Left ventricle myocardium inferior (tissue), 1 donor: ENCODE results near the gene MYOF. TPM values are rescaled to one million over a fixed set of nuclear protein-coding genes. Genes with fewer than 3 reads are reported as not detected.
"Not testable (repeated sequence)": the region's sequence is repeated elsewhere in the genome, so short reads cannot be mapped to it uniquely, and the experiment has no call there.

ENCODE experiments used
- DNase-seq: peaks from one replicate; pipeline ENCODE4 v3.0.0-alpha.2; 2020
- H3K27ac ChIP-seq: fragments of 200-600 bp; replicated peaks from 2 replicates; pipeline ENCODE4 v1.8.0; 2021
- H3K27me3 ChIP-seq: fragments of 200-600 bp; 2 replicates; pipeline ENCODE4 v1.8.0; 2021; ENCODE audit warnings: low read depth
- H3K36me3 ChIP-seq: fragments of 200-600 bp; 2 replicates; pipeline ENCODE4 v1.8.0; 2021
- H3K4me1 ChIP-seq: fragments of 200-600 bp; 2 replicates; pipeline ENCODE4 v1.8.0; 2021
- H3K4me3 ChIP-seq: fragments of 200-600 bp; 2 replicates; pipeline ENCODE4 v1.8.0; 2021; ENCODE audit warnings: mild to moderate bottlenecking, moderate library complexity
- H3K9me3 ChIP-seq: fragments of 200-600 bp; replicated peaks from 2 replicates; pipeline ENCODE4 v1.8.0; 2021
- intact Hi-C: fragments of 100-400 bp; cut with micrococcal nuclease; formaldehyde crosslinking; loops from one replicate; pipeline ENCODE4 v1.11.0; 2022
- total RNA-seq: library from RNA; stranded (reverse); fragmentation: NEBNext Ultra II Directional; extraction: Animal tissue kit (Norgen Biotek cat#: 25700); gene quantifications from one replicate; pipeline ENCODE4 v1.2.1, GENCODE V29; 2021
- TF ChIP-seq, protein P1 (sequence below): fragments of 200-600 bp; IDR thresholded peaks from 2 replicates; pipeline ENCODE4 v1.8.0; 2021; ENCODE audit warnings: antibody characterized with exemption, mild to moderate bottlenecking, borderline replicate concordance
- donor health status: DM: no; HTN: yes; CAD: no; lungs with severe emphysema.

Gene MYOF
- total RNA-seq, 1 donor from 2014 or later, result 43.6 TPM

DNA sequence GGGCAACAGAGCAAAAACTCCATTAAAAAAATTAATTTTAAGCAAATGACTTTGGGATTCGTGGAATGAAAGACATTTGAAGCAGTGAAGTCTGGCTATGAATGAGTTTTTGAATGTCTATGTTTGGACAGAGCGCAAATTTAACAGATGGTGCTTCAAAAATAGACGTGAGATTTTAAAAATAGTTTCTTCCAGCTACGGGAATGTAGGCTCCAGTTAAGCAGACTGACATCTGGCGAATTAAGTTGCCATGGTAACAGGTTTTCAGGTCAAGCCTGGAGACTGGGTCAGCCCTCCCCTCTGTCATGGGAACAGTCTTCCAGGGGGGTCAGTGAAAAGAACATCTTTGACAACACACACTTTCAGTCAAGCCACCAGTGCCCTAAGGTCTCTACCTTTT lies 62.0 kb downstream of the MYOF start:
- H3K4me1 ChIP-seq, result peaks cover 59% of the 10 kb centered on the region
- intact Hi-C loops, result no loop called here

DNA sequence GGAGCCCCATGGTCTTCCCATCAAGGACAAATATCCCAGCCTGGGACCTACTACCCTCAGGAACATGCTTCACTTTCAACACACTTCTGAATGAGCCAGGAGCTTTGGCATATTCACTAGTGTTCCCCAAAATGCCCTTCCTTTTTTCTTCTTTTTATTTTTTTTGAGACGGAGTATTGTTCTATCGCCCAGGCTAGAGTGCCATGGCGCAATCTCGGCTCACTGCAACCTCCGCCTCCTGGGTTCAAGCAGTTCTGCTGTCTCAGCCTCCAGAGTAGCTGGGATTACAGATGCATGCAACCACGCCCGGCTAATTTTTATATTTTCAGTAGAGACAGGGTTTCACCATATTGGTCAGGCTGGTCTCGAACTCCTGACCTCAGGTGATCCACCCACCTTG lies 63.1 kb downstream of the MYOF start:
- DNase-seq, H3K9me3 ChIP-seq, H3K4me3 ChIP-seq, H3K36me3 ChIP-seq, intact Hi-C loops, H3K27me3 ChIP-seq: not testable (repeated sequence)
- Histone ChIP-seq H3K27ac (peak overlapping the region; percentile 82), H3K4me1 (peaks cover 59% of the 10 kb centered on the region)

More for the DNA sequence above, 62.0 kb downstream of the MYOF start:
- no peak for DNase-seq
- TF ChIP-seq, protein P1, sequence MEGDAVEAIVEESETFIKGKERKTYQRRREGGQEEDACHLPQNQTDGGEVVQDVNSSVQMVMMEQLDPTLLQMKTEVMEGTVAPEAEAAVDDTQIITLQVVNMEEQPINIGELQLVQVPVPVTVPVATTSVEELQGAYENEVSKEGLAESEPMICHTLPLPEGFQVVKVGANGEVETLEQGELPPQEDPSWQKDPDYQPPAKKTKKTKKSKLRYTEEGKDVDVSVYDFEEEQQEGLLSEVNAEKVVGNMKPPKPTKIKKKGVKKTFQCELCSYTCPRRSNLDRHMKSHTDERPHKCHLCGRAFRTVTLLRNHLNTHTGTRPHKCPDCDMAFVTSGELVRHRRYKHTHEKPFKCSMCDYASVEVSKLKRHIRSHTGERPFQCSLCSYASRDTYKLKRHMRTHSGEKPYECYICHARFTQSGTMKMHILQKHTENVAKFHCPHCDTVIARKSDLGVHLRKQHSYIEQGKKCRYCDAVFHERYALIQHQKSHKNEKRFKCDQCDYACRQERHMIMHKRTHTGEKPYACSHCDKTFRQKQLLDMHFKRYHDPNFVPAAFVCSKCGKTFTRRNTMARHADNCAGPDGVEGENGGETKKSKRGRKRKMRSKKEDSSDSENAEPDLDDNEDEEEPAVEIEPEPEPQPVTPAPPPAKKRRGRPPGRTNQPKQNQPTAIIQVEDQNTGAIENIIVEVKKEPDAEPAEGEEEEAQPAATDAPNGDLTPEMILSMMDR, result no peak
- Histone ChIP-seq H3K27me3 (no peaks in the 10 kb centered on the region), H3K9me3 (no peaks in the 10 kb centered on the region), H3K4me3 (no peak overlapping the region), H3K27ac (peak overlapping the region; percentile 82), H3K36me3 (no peaks in the 10 kb centered on the region)

DNA sequence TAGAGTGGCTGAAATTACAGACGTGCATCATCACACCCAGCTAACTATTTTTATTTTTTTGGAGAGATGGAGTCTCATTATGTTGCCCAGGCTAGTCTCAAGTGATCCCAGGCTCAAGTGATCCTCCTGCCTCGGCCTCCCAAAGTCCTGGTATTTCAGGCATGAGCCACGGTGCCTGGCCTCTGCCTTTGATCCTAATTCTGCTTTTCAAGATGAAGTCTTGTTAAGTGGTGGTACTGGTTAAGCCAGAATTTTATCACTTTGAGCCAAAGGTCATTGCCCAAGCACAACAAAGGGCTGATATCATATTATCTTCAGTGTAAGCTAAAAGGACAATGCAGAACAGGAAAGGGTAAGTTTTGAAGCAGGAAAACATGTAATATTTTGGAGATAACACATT lies 64.2 kb downstream of the MYOF start:
- H3K9me3 ChIP-seq, result no peaks in the 10 kb centered on the region
- H3K4me1 ChIP-seq, result peaks cover 68% of the 10 kb centered on the region
- no peaks in the 10 kb centered on the region for H3K27me3 ChIP-seq
- H3K36me3 ChIP-seq, result no peaks in the 10 kb centered on the region
- H3K4me3 ChIP-seq, result no peak overlapping the region
- TF ChIP-seq, protein P1, result no peak
- intact Hi-C loops, result no loop called here
- peak overlapping the region; percentile 82 for H3K27ac ChIP-seq
- DNase-seq, result no peak

DNA sequence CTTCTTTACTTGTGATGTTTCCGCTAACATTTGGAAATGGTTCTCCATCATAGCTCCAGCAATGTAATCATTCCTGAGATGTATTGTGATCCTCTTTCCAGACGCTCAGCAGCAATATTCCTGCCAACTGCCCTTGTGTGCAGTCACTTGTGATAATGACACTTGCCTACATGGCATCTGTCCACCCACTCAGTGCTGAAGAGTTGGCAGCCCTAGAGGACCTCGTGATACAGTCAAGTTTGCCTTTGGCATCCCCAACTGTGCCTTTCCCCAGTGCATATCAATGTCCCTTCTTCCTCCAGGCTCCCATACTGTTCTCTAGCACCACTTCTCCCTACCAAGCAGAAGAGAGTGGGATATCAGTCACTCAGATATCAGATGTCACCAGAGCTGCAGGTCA lies 64.9 kb downstream of the MYOF start:
- Histone ChIP-seq H3K9me3 (no peaks in the 10 kb centered on the region), H3K4me3 (no peak overlapping the region), H3K27me3 (no peaks in the 10 kb centered on the region), H3K27ac (peak overlapping the region; percentile 82), H3K36me3 (no peaks in the 10 kb centered on the region), H3K4me1 (peaks cover 71% of the 10 kb centered on the region)
- DNase-seq, result peak; percentile 70
- intact Hi-C loops, result no loop called here
- TF ChIP-seq, protein P1, result no peak

DNA sequence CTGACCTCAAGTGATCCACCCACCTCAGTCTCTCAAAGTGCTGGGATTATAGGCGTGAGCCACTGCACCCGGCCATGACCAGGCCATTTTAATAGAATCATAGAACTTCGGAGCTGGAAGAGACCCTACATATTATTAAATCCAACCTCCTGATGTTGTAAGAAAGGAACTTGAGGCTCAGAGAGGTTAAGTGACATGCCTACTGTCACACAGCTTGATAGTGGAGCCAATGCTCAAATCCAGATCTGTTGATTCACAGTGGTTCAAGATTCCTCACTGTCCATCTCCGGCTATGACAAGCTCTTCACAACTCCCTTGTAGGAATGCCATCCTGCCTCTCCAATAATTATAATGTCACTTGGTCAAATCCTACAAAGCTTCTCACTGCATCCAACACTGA lies 65.3 kb downstream of the MYOF start:
- TF ChIP-seq, protein P1, result no peak
- intact Hi-C loops, result no loop called here
- H3K27me3 ChIP-seq, result no peaks in the 10 kb centered on the region
- no peaks in the 10 kb centered on the region for H3K9me3 ChIP-seq
- peaks cover 69% of the 10 kb centered on the region for H3K4me1 ChIP-seq
- DNase-seq, result no peak
- no peaks in the 10 kb centered on the region for H3K36me3 ChIP-seq
- no peak overlapping the region for H3K4me3 ChIP-seq
- H3K27ac ChIP-seq, result peak overlapping the region; percentile 82

DNA sequence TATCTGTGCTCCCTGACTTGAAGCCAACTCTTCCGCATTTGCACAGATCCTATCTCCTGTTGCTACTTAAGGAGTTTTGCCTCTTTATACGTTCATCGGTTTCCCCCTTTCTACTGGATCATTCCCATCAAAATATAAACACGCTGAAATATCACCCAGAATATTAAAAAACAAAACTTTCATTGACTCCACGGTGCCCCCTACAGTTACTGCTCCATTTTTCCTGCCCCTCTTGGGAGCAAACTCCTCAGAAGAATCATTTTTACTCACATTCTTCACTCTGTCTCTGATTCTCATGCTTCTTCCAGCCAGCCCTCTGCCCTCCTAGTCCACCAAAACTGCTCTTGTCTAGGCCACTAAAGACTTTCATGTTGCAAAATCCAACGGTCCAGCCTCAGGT lies 66.4 kb downstream of the MYOF start:
- Histone ChIP-seq H3K27me3 (no peaks in the 10 kb centered on the region), H3K4me1 (peaks cover 58% of the 10 kb centered on the region), H3K9me3 (no peaks in the 10 kb centered on the region), H3K36me3 (no peaks in the 10 kb centered on the region), H3K4me3 (no peak overlapping the region), H3K27ac (peak overlapping the region; percentile 25)
- TF ChIP-seq, protein P1, result no peak
- no peak for DNase-seq
- intact Hi-C loops, result no loop called here
